SU-DHL-6 (cell line): ENCODE data around the gene VPS26A.

Source experiments
- H2AFZ ChIP-seq: fragments of 200-600 bp; sonication (generic); 2 replicates; pipeline ENCODE4 v1.6.1; 2014; ENCODE audit warnings: low read depth, mild to moderate bottlenecking, moderate library complexity, mixed read lengths, antibody characterized with exemption, low read length; ENCODE audit not compliant: severe bottlenecking
- H3F3A ChIP-seq: fragments of 200-600 bp; shearing (Covaris generic); 2 replicates; pipeline ENCODE4 v1.6.0; 2016; ENCODE audit warnings: antibody characterized with exemption, mild to moderate bottlenecking; ENCODE audit not compliant: insufficient read depth
- H3K27ac ChIP-seq: fragments of 200-600 bp; sonication (generic); 2 replicates; pipeline ENCODE4 v1.5.1; 2016; ENCODE audit warnings: low read depth, mild to moderate bottlenecking, low read length, moderate library complexity, mixed read lengths
- H3K27me3 ChIP-seq: fragments of 200-600 bp; sonication (generic), shearing (Covaris generic); 2 replicates; pipeline ENCODE4 v1.6.0; 2014; ENCODE audit warnings: mild to moderate bottlenecking, low read length
- H3K36me3 ChIP-seq: fragments of 200-600 bp; sonication (generic); 2 replicates; pipeline ENCODE4 v1.6.1; 2014; ENCODE audit warnings: mild to moderate bottlenecking, low read length, mixed read lengths
- H3K4me2 ChIP-seq: fragments of 300-600, 200-600 bp; shearing (Covaris generic), sonication (generic); 2 replicates; pipeline ENCODE4 v1.6.0; 2014; ENCODE audit warnings: low read length, low read depth, mild to moderate bottlenecking; ENCODE audit not compliant: poor library complexity, severe bottlenecking
- H3K4me3 ChIP-seq: fragments of 200-600 bp; sonication (generic); 2 replicates; pipeline ENCODE4 v1.5.1; 2014; ENCODE audit warnings: antibody characterized with exemption, low read length, mild to moderate bottlenecking, mixed read lengths; ENCODE audit not compliant: insufficient read depth, poor library complexity, severe bottlenecking
- H3K79me2 ChIP-seq: fragments of 200-600 bp; sonication (generic); 2 replicates; pipeline ENCODE4 v1.6.1; 2014; ENCODE audit warnings: mild to moderate bottlenecking, low read length, moderate library complexity; ENCODE audit not compliant: insufficient read depth
- H3K9ac ChIP-seq: fragments of 200-600 bp; sonication (generic); 2 replicates; pipeline ENCODE4 v1.7.0; 2014; ENCODE audit warnings: mild to moderate bottlenecking, low read length
- H3K9me2 ChIP-seq: fragments of 200-600 bp; sonication (generic); replicated peaks from 2 replicates; pipeline ENCODE4 v1.6.1; 2014; ENCODE audit warnings: low read length; ENCODE audit not compliant: insufficient read depth
- H3K9me3 ChIP-seq: fragments of 200-600 bp; sonication (generic); 2 replicates; pipeline ENCODE4 v1.6.1; 2014; ENCODE audit warnings: low read length, mixed read lengths; ENCODE audit not compliant: insufficient read depth
- H4K20me1 ChIP-seq: fragments of 200-600 bp; sonication (generic); 2 replicates; pipeline ENCODE4 v1.6.1; 2014; ENCODE audit warnings: low read depth, mild to moderate bottlenecking, antibody characterized with exemption, low read length, moderate library complexity, mixed read lengths
- CTCF ChIP-seq: fragments of 200-600 bp; sonication (generic); IDR thresholded peaks from one replicate; pipeline ENCODE4 v1.5.1; 2017; ENCODE audit warnings: antibody characterized with exemption, mild to moderate bottlenecking, low read length, moderate library complexity; ENCODE audit not compliant: insufficient read depth, poor library complexity, severe bottlenecking
- EZH2phosphoT487 ChIP-seq: fragments of 200-600 bp; sonication (generic), shearing (Covaris generic); conservative IDR thresholded peaks from 2 replicates; pipeline ENCODE4 v1.6.1; 2018; ENCODE audit warnings: mild to moderate bottlenecking, antibody characterized with exemption, low read length, moderate library complexity, mixed read lengths

Gene VPS26A

GRCh38 chr10:69078311-69078710 lies 45.7 kb upstream of the VPS26A start:
- H3K9ac ChIP-seq = no peak overlapping the region
- H3K9me3 ChIP-seq = no peaks in the 10 kb centered on the region
- H3K27me3 ChIP-seq = no peaks in the 10 kb centered on the region
- H3K36me3 ChIP-seq = no peaks in the 10 kb centered on the region
- no peak overlapping the region for H3K4me2 ChIP-seq
- H3K27ac ChIP-seq = no peak overlapping the region
- no peak for TF ChIP-seq CTCF
- no peak for TF ChIP-seq EZH2phosphoT487
- no peak overlapping the region for H2AFZ ChIP-seq
- no peaks in the 10 kb centered on the region for H3K79me2 ChIP-seq
- H3F3A ChIP-seq = no peaks in the 10 kb centered on the region
- H3K4me3 ChIP-seq = no peak overlapping the region
- no peaks in the 10 kb centered on the region for H3K9me2 ChIP-seq
- no peaks in the 10 kb centered on the region for H4K20me1 ChIP-seq

GRCh38 chr10:69080226-69080625 lies 43.8 kb upstream of the VPS26A start:
- no peaks in the 10 kb centered on the region for H3K79me2 ChIP-seq
- H3K4me2 ChIP-seq = no peak overlapping the region
- no peaks in the 10 kb centered on the region for H3K36me3 ChIP-seq
- H3K9me2 ChIP-seq = no peaks in the 10 kb centered on the region
- H3K9ac ChIP-seq = no peak overlapping the region
- no peaks in the 10 kb centered on the region for H3K27me3 ChIP-seq
- no peak overlapping the region for H3K27ac ChIP-seq
- H3K9me3 ChIP-seq = no peaks in the 10 kb centered on the region
- no peak overlapping the region for H3K4me3 ChIP-seq
- H3F3A ChIP-seq = no peaks in the 10 kb centered on the region
- no peak overlapping the region for H2AFZ ChIP-seq
- TF ChIP-seq EZH2phosphoT487 (no peak), CTCF (no peak)
- no peaks in the 10 kb centered on the region for H4K20me1 ChIP-seq

- no peak overlapping the region for H2AFZ ChIP-seq
Observed at GRCh38 chr10:69086001-69086509, 37.9 kb upstream of the VPS26A start.

More at GRCh38 chr10:69086001-69086509, 37.9 kb upstream of the VPS26A start:
- TF ChIP-seq EZH2phosphoT487 (no peak), CTCF (no peak)
- Histone ChIP-seq H3K9me3 (no peaks in the 10 kb centered on the region), H3K4me2 (no peak overlapping the region), H4K20me1 (no peaks in the 10 kb centered on the region), H3K79me2 (no peaks in the 10 kb centered on the region), H3K9me2 (no peaks in the 10 kb centered on the region), H3K4me3 (no peak overlapping the region), H3K9ac (no peak overlapping the region), H3K36me3 (no peaks in the 10 kb centered on the region), H3F3A (no peaks in the 10 kb centered on the region), H3K27me3 (no peaks in the 10 kb centered on the region), H3K27ac (no peak overlapping the region)
